Ectodermal cell (in vitro differentiated cells): ENCODE results near the gene ITPA. TPM values are rescaled to one million over a fixed set of nuclear protein-coding genes. Genes with fewer than 3 reads are reported as not detected.
A peak's percentile ranks its signal among the peaks of the same experiment; 100 is the strongest.

Source experiments
- H3K27ac ChIP-seq: 2 replicates; pipeline ENCODE4 v1.7.0; 2013; ENCODE audit warnings: mild to moderate bottlenecking, low read depth, low read length; ENCODE audit not compliant: insufficient read depth, poor library complexity, severe bottlenecking
- H3K27me3 ChIP-seq: 2 replicates; pipeline ENCODE4 v1.7.0; 2013; ENCODE audit warnings: mild to moderate bottlenecking, low read length; ENCODE audit not compliant: insufficient read depth, control insufficient read depth, poor library complexity, severe bottlenecking
- H3K36me3 ChIP-seq: one replicate; pipeline ENCODE4 v1.7.0; 2013; ENCODE audit warnings: low read length; ENCODE audit not compliant: control insufficient read depth, insufficient read depth
- H3K4me1 ChIP-seq: one replicate; pipeline ENCODE4 v1.7.0; 2013; ENCODE audit warnings: low read length; ENCODE audit not compliant: control insufficient read depth, insufficient read depth
- H3K4me3 ChIP-seq: 2 replicates; pipeline ENCODE4 v1.7.0; 2013; ENCODE audit warnings: low read depth, low read length, control low read depth; ENCODE audit not compliant: insufficient read depth
- H3K9me3 ChIP-seq: 2 replicates; pipeline ENCODE4 v1.7.0; 2013; ENCODE audit warnings: mild to moderate bottlenecking, low read length, moderate library complexity; ENCODE audit not compliant: control insufficient read depth
- WGBS, 2 experiments: methylation state at CpG; one replicate each; pipeline ENCODE4 v1.1.7; 2013; ENCODE audit warnings: missing lambda C conversion rate in 2 of 2; 5-methylcytosine and 5-hydroxymethylcytosine counted together
- polyA plus RNA-seq, 4 experiments: library from polyadenylated mRNA; stranded (reverse); fragments of 50-300 nt; gene quantifications; one replicate each; pipeline ENCODE4 v1.2.3, GENCODE V29; 2013

The ITPA gene
- 48.1 TPM for polyA plus RNA-seq (2013, experiment 1 of 4)
- polyA plus RNA-seq (2013, experiment 2 of 4): 52.1 TPM
- polyA plus RNA-seq (2013, experiment 3 of 4): 33.4 TPM
- 38.4 TPM for polyA plus RNA-seq (2013, experiment 4 of 4)

GRCh38 chr20:3209257-3209945, at the start of gene ITPA:
TSS of gene ITPA (plus strand) at chr20:3209498. CDS start at chr20:3209552, 54 bp downstream.
- no peaks in the 10 kb centered on the region for H3K27me3 ChIP-seq
- H3K4me3 ChIP-seq: peak within 1 kb of the TSS; percentile 45
- H3K27ac ChIP-seq: no peak within 1 kb of the TSS
- H3K9me3 ChIP-seq: no peaks in the 10 kb centered on the region
- H3K4me1 ChIP-seq: peaks cover 5% of the 10 kb centered on the region
- peaks cover 4% of the 10 kb centered on the region for H3K36me3 ChIP-seq
- WGBS, 2 experiments: 1% methylated on average over 48 of the region's 48 CpGs

GRCh38 chr20:3160418-3160817, 48.9 kb upstream of the ITPA start:
- H3K27ac ChIP-seq: no peak overlapping the region
- H3K36me3 ChIP-seq: no peaks in the 10 kb centered on the region
- H3K4me3 ChIP-seq: no peak overlapping the region
- WGBS, 2 experiments: 93 to 97% methylated on average over 6 of the region's 6 CpGs
- H3K4me1 ChIP-seq: peaks cover 10% of the 10 kb centered on the region
- no peaks in the 10 kb centered on the region for H3K27me3 ChIP-seq
- no peaks in the 10 kb centered on the region for H3K9me3 ChIP-seq

GRCh38 chr20:3161316-3162079, 47.8 kb upstream of the ITPA start:
- H3K36me3 ChIP-seq: no peaks in the 10 kb centered on the region
- H3K4me3 ChIP-seq: no peak overlapping the region
- no peaks in the 10 kb centered on the region for H3K27me3 ChIP-seq
- H3K27ac ChIP-seq: no peak overlapping the region
- H3K9me3 ChIP-seq: no peaks in the 10 kb centered on the region
- 80 to 82% methylated on average over 5 of the region's 5 CpGs for WGBS, 2 experiments
- H3K4me1 ChIP-seq: peaks cover 10% of the 10 kb centered on the region

- Histone ChIP-seq H3K36me3 (no peaks in the 10 kb centered on the region), H3K9me3 (no peaks in the 10 kb centered on the region), H3K27me3 (peaks cover under 1% of the 10 kb centered on the region), H3K4me1 (peaks cover 10% of the 10 kb centered on the region), H3K27ac (no peak overlapping the region), H3K4me3 (no peak overlapping the region)
- WGBS, 2 experiments: 89% methylated on average over 11 of the region's 11 CpGs
Observed at GRCh38 chr20:3162080-3162611, 47.2 kb upstream of the ITPA start.

GRCh38 chr20:3163099-3164042, 45.9 kb upstream of the ITPA start:
- Histone ChIP-seq H3K4me3 (no peak overlapping the region), H3K27me3 (peaks cover 13% of the 10 kb centered on the region), H3K9me3 (no peaks in the 10 kb centered on the region), H3K4me1 (peaks cover 4% of the 10 kb centered on the region), H3K36me3 (no peaks in the 10 kb centered on the region), H3K27ac (no peak overlapping the region)
- whole genome bisulfite sequencing, 2 experiments: 94% methylated on average over 14 of the region's 14 CpGs

- Histone ChIP-seq H3K27me3 (peaks cover 21% of the 10 kb centered on the region), H3K4me1 (no peaks in the 10 kb centered on the region), H3K4me3 (no peak overlapping the region), H3K9me3 (no peaks in the 10 kb centered on the region), H3K27ac (no peak overlapping the region), H3K36me3 (no peaks in the 10 kb centered on the region)
- WGBS, 2 experiments: 94 to 95% methylated on average over 32 of the region's 32 CpGs
Observed at GRCh38 chr20:3164043-3164762, 45.1 kb upstream of the ITPA start.

GRCh38 chr20:3164763-3165410, 44.4 kb upstream of the ITPA start:
- peaks cover 26% of the 10 kb centered on the region for H3K27me3 ChIP-seq
- 94 to 95% methylated on average over 41 of the region's 41 CpGs for WGBS, 2 experiments
- no peaks in the 10 kb centered on the region for H3K36me3 ChIP-seq
- no peaks in the 10 kb centered on the region for H3K4me1 ChIP-seq
- no peaks in the 10 kb centered on the region for H3K9me3 ChIP-seq
- no peak overlapping the region for H3K4me3 ChIP-seq
- no peak overlapping the region for H3K27ac ChIP-seq

GRCh38 chr20:3165473-3166337, 43.6 kb upstream of the ITPA start:
- Histone ChIP-seq H3K9me3 (no peaks in the 10 kb centered on the region), H3K27me3 (peaks cover 26% of the 10 kb centered on the region), H3K4me3 (no peak overlapping the region), H3K27ac (no peak overlapping the region), H3K36me3 (no peaks in the 10 kb centered on the region), H3K4me1 (no peaks in the 10 kb centered on the region)
- WGBS, 2 experiments: 94% methylated on average over 45 of the region's 45 CpGs
